Epithelial cell of proximal tubule (primary cell): ENCODE results near the gene PMPCB. TPM values are rescaled to one million over a fixed set of nuclear protein-coding genes. Genes with fewer than 3 reads are reported as not detected.

ENCODE experiments used
- DNase-seq: peaks from one replicate; pipeline ENCODE4 v3.0.0-alpha.2; 2011; ENCODE audit warnings: low read depth
- H3K4me3 ChIP-seq: 2 replicates; pipeline ENCODE4 v1.5.1; 2011; ENCODE audit warnings: low read depth, mild to moderate bottlenecking, low read length
- total RNA-seq: library from RNA; depleted of rRNA; stranded (reverse); fragments of >200 nt; gene quantifications from 2 replicates; pipeline ENCODE4 v1.2.3, GENCODE V29; 2015
- TF ChIP-seq, protein P1 (sequence below): conservative IDR thresholded peaks from 2 replicates; pipeline ENCODE4 v1.5.1; 2012; ENCODE audit warnings: low read depth, mild to moderate bottlenecking, low read length

The PMPCB gene
- total RNA-seq, 1 donor from 2014 or later = 55.2 TPM

DNA sequence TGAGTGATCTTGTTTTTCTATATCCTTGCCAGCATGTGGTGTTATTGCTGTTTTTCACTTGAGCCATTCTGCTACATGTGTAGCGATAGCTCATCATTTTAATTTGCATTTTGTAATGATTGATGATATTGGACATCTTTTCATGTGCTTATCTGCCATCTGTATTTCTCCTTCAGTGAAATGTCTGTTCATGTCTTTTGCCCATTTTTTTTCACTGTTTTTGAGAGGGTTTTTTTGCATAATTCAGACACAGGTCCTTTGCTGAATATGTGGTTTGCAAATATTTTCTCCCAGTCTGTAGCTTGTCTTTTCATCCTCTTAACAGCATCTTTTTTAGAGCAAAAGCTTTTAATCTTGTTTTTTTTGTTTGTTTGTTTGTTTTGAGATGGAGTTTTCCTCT lies 3.7 kb upstream of the PMPCB start:
- TF ChIP-seq, protein P1, sequence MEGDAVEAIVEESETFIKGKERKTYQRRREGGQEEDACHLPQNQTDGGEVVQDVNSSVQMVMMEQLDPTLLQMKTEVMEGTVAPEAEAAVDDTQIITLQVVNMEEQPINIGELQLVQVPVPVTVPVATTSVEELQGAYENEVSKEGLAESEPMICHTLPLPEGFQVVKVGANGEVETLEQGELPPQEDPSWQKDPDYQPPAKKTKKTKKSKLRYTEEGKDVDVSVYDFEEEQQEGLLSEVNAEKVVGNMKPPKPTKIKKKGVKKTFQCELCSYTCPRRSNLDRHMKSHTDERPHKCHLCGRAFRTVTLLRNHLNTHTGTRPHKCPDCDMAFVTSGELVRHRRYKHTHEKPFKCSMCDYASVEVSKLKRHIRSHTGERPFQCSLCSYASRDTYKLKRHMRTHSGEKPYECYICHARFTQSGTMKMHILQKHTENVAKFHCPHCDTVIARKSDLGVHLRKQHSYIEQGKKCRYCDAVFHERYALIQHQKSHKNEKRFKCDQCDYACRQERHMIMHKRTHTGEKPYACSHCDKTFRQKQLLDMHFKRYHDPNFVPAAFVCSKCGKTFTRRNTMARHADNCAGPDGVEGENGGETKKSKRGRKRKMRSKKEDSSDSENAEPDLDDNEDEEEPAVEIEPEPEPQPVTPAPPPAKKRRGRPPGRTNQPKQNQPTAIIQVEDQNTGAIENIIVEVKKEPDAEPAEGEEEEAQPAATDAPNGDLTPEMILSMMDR = no peak

DNA sequence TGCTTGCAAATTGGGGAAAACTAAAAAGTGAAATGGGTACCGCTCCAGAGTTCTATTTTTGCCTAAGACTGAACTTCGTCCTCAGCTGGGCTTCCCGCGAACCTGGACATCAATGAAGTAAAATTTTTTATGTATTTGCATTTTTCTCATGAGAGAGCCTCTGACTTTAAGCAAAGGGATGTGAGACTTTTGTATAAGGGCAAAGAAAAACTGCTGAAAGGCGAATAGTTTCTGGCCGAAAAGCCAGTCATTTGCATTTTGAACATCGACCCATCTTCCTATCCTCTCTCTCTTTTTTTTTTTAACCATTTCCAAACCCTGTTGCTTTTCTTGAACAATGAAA lies 573 bp downstream of the PMPCB start:
- no peak for DNase-seq
- H3K4me3 ChIP-seq = peak overlapping the region; percentile 86
- TF ChIP-seq, protein P1 = no peak

More for the DNA sequence above, 3.7 kb upstream of the PMPCB start:
- DNase-seq = no peak
- no peak overlapping the region for H3K4me3 ChIP-seq

DNA sequence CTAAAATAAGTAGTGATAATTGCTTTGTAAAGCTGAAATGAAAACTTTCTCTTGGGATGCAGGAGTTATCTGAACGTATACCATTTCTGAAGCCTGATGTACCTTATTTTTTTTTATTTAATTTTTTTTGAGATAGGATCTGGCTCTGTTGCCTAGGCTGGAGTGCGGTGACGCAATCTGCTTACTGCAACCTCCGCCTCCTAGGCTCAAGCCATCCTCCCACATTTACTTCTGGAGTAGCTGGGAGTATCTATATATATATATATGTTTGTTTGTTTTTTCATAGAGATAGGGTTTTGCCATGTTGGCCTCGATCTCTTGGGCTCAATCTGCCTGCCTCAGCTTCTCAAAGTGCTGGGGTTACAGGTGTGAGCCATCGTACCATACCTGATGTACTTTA lies 2.4 kb downstream of the PMPCB start:
- no peak overlapping the region for H3K4me3 ChIP-seq
- no peak for DNase-seq
- TF ChIP-seq, protein P1 = no peak

DNA sequence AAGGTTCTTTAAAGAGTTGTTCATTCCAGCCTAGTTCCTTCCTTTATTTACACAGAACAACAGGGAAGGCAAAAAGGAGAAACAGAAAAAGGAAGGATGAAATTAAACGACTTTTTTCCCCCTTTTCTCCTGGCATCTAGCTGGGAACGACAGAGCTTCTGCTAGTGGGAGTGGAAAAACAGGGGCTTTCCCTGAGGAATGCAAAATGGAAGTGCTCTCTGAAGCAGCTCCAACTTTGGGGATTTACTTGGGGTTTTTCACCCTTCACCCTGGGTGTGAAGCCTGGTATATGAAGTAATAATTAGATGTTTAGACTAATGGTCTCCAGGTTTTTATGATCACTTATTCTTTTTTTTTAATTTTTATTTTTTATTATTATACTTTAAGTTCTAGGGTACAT lies 4.2 kb downstream of the PMPCB start:
- TF ChIP-seq, protein P1 = no peak
- H3K4me3 ChIP-seq = no peak overlapping the region
- no peak for DNase-seq

DNA sequence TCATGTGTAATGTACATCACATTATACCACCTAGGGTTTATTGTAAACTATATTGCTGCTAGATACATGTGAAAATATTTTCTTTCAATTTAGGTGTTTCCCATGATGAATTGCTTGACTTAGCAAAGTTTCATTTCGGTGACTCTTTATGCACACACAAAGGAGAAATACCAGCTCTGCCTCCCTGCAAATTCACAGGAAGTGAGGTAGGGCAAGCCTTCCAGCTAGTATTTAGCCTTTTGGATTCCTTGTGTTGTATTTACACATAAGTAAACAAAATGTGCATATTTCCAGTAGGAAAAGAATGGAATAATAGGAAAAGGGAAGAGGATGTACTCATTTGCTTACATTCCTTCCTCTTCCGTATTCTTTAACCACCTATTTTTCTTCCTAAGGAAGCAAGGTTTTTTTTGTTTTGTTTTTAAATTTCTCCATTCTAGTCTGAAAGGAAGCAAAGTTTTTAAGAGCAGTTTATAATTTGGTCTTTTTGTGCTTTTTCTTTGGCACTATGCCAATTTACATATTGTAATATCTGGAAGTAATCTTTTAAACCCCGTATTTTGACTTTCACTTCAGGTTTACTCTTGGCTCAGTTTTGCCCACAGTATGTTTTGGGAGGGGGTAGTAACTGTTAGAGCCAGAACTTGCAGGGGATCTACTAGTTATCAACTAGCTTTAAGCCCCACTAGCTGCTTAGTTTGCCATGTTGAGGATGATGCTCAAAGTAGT lies 10.4 kb downstream of the PMPCB start:
- DNase-seq = no peak
- H3K4me3 ChIP-seq = no peak overlapping the region
- TF ChIP-seq, protein P1 = no peak

DNA sequence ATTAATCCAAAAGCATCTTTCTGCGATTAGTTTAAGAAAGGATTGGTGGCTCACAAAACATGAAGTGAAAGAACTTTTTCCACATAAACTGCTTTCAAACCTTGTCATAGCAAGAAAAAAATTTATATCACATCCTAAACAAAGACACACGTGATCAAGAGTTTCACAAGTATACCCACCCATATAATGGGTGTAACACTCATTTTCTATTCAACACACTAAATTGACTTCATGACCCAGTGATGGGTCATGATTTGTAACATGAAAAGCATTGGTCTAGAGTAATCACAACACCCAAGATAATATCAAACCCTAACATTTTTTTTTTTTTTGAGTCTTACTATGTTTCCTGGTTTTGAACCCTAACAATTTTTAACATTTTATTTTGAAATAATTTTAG lies 17.6 kb downstream of the PMPCB start:
- DNase-seq = no peak
- TF ChIP-seq, protein P1 = no peak
- H3K4me3 ChIP-seq = no peak overlapping the region

DNA sequence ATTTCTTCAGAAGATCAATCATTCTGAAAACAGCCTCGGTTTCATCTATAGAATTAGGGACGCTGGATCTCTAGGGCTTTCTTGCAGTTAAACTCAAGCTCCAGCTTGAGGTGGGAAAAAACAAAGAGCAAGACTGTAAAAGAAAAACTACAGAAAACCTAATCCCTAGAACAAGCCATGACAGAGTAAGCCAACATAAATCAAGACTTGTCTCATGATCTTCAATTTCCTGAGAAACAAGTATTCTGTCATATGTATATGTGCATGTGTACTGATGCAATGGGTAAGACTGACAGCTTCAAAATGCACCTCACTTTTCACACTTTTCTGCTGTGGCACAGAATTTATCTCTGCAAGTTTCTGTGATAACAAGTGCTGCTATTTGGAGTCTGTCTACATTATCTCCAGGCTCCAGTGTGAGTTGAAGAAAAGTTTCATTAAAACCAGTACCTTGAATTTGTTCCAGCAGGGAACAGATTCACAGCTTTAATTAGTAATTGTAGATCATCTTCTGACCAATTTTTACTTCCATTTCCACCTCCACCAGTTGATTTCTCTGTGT lies 19.2 kb downstream of the PMPCB start:
- H3K4me3 ChIP-seq = no peak overlapping the region
- no peak for DNase-seq
- TF ChIP-seq, protein P1 = no peak
